Activated naive CD8-positive, alpha-beta T cell treated with anti-CD3 and anti-CD28 coated beads, Interleukin-2, amount 50 U/mL, for 16 hours (primary cell): Measurements from ENCODE around the gene ALS2CL.

Experiments used
- DNase-seq: peaks from one replicate; pipeline ENCODE4 v3.0.0-alpha.2; 2020; ENCODE audit warnings: low read depth, low spot score

The ALS2CL gene

DNA sequence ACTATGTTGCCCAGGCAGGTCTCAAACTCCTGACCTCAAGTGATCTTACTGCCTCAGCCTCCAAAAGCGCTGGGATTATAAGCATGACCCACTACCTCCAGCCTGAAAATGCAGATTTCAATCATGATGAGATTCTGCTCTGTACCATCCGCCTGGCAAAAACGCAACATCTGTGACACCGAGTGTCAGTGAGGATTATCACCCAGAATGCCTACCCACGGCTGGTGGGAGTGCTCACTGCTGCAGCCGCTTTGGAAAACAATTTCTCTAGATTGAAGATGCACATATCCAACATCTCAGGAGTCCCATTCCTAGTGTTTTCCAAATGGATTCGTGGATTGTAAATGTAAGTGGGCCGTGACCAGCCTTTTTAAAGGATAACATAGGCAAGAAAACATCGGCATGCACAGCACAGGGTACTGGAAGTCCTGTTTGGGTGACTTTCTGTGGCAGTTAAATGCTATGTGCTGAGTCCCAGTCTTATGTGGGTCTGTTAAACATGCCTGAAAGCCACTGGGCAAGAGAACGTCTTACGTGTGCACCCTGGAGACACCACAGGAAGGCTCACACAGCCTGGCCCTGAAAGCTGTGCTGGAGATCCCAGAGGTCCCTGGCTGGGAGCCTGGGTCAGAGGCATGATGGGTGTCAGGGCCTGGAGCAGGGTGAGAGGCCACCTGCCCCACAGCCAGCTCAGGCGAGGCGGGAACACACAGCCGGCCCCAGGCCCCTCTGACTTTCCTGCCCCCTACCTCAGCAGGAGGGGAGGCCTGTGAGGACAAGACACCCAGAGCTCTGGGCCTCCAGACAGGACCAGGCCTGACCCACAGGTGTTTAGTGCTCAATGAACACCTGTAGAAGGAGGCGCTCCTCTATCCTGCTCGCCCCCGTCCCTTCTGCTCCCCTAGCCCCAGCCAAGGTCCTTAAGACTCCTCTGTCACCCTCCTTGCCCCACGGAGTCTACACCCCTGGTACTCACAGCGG, 23.3 kb upstream of the ALS2CL start:
- DNase-seq, result no peak

GRCh38 chr3:46715507-46716175, 22.2 kb upstream of the ALS2CL start:
- no peak for DNase-seq

- no peak for DNase-seq
Measured at GRCh38 chr3:46714728-46715506, 21.4 kb upstream of the ALS2CL start.

DNA sequence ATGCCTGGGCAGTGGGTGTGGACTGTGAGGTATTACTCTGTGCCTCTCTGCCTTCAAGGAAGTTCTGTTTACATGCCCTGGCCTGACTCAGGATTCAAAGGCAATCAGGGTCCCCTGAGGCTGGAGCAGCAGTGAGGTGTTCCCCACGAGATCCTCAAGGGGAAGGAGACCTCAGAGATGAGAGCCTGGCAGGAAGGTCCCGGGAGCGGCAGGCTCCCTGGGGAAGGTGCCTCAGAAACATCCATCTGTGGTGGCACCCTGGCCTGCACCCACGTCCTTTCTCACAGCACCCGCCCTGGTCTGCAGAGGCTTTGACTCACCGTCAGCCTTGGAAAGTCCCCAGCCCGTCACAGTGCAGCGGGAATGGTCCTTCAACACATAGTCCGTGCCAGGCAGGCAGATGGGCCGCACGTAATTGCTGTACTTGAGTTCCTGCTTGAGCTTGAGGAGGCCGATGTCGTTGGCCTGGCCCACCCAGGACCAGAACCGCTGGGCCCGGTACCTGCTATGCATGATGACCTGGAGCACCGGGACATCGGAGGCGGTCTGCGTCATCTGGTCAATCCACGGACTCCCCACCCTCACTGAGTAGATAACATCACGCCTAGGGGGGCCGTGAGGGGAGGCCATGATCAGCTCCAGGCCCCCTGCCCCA, 20.5 kb upstream of the ALS2CL start:
- DNase-seq, result no peak

- DNase-seq, result no peak
Measured at GRCh38 chr3:46713050-46713897, 19.8 kb upstream of the ALS2CL start.

DNA sequence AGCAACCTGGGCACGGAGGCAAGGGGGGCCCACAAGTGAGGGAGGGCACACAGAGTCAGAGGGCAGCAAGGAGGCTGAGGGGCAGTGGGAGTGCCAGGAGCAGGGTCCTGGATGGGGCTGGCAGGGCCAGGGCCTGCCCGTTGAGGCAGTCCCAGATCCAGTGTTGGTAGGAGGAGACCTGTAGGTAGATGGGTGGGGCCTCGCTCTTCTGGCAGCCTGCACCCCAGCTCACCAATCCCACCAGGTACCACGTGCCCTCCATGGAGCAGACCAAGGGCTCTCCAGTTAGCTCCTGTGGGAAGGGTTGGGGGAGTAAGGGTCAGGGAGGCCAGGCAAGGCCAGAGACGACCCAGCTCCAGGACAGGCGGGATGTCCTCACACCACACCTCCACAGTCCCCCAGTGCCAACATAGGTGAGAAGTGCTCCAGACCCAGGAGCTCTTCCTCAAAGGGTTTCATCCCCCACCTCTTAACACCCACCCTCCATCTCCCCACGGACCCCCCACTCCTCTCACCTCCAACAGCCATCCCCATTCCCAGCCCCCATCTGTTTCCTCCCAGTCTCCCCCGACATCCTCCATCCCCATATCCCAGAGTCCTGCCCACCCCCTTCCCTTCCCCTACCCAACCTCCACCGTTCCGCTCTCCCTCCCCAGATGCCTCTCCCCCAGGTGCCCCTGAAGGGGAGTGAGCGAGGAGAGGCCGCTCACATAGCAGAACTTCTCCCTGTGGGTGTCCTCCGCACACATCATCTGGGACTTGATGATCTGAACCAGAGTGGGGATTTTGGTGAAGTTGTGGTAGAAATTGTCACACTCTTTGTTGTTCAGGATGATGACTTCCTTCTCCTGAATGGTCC, 18.9 kb upstream of the ALS2CL start:
- no peak for DNase-seq

DNA sequence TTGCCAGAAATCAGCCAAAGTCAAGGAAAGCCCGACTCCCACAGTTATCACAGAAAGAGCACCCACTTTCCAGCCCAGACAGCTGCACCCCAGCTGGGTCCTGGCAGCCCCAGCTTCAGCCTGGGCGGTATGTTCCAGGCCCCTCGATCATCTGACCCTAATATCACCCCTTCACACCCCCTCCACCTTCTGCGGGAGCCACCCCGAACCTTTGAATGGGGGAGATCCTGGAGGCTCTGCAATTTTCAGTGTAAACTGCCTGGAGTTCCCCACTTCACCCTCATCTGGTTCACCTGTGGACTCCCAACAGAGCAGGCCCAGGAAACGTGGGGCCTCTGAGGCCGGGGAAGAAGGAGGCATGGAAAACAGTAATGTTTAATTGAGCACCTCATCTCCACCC, 18.3 kb upstream of the ALS2CL start:
- no peak for DNase-seq

- no peak for DNase-seq
Measured at GRCh38 chr3:46711305-46711704, 17.8 kb upstream of the ALS2CL start.

DNA sequence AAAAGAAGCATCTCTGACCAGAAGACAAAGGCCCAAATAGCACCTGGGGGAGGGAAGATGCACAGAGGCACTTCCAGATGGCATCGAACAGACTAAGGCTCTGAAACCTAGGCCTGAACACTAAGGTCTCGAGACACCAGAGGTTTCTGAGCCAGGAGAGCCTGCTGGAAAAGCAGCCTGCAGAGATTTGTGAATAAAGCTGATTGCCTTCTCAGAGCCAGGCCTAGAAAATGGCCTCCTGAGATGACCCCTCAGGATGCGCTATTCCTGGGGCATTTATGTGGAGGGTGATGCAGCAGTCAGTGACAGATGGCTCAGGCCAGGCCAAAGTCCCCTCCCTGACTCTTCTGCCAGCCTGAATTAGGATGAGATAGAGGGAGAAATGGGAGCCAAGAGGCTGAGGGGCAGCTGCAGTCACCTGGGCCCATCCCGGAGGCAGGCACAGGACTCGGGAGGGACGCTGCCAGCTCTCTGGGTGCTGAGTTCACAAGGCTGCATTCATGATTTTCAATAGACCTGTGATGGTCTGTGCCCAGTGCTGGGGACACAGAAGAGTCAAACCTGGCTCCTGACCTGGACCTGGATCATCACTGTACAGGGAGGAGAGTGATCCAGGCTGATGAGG, 17.3 kb upstream of the ALS2CL start:
- DNase-seq, result no peak

DNA sequence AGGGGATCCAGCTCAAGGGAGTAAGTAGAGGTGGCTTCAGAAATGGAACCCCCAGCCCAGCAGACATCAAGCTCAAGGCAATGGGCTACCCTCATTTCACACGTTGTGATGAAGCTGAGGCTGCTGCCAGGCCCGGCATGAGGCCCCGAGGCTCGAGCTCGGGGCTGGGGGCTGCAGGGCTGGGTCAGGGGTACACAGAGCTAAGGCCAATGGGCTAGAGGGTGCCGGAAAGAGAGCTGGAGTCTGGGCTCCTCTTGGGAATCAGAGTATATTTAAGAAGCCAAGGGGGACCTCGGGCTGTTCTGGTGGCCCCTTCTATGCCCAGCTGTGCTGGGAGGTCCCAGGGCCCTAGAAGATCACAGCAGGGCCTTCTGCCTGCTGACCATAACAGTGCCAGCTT, 16.8 kb upstream of the ALS2CL start:
- no peak for DNase-seq

GRCh38 chr3:46709721-46710120, 16.2 kb upstream of the ALS2CL start:
- DNase-seq, result no peak

- DNase-seq, result no peak
Measured at GRCh38 chr3:46709157-46709654, 15.7 kb upstream of the ALS2CL start.

DNA sequence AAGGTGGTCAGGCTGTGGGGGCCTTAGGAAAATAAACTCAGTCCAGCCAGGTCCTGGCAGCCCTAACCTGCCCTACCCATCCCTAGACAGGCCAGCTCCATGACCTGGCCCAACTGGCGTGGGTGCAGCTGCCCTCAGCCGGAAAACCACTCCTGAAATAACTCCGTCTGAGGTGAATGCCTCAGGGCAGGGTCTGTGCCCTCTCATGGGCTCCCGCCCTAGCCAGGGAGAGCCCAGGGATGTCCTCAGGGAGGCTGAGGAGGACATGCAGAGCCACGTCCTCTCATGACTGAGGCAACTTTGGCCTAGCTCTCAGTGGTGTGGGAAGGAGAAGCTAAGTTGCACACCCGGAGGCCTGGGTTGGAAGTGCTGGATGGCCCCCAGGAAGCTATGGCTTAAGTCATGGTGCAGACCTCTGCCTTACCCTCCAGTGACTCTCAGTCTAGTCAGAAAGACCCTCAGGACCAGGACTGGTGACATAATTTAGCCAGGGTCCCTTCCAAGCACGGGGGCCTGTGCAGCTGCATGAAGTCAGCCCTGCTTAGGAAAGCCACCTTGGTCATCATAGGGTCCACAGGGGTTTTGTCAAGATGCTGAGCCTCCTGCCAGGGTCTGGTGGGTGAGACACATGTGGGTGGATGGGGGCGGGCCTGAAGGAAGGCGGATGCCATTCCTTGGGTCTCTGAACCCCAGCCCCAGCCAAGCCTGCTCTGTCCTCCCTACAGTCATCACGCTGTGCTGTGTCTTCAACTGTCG, 15.1 kb upstream of the ALS2CL start:
- no peak for DNase-seq

- no peak for DNase-seq
Measured at GRCh38 chr3:46707601-46708011, 14.1 kb upstream of the ALS2CL start.

DNA sequence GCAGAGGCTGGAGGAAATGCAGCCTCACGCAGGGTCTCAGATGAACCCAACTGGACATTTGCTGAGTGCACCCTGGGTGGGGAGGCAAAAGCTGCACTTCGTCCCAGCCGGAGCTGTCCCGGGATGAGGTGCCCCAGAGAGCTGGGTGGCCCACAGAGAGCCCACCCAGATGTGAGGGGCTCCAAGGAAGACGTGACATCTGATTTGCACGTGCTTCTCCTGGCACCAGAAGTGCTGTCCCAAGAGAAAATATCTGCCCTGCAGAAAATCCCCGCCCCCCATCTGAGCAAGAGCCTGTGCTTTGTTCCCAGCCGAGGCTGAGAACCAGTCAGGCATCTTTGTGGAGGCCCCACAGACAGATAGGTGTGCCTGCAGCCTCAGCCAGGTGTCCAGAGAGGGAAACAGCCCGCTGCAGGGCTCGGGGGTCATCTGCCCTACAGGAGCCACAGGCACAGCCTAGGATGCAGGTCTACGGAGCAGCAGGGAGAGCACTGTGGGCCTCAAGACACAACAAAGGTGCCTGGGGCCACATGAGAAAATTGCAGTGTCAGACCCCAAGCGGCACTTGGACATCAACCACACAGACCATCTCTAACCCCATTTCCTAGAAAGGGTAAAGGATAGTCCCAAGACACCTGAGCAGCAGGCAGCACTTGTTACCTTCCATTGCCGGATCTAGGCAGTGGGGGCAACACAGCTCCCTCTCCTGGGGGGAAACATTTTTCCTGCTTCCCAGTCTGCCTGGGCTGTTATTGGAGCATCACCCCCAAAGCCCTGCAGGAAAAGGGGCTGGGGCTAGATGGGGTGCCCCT, 13.5 kb upstream of the ALS2CL start:
- no peak for DNase-seq

GRCh38 chr3:46705751-46706552, 12.5 kb upstream of the ALS2CL start:
- no peak for DNase-seq
